Mesothelial cell of epicardium (in vitro differentiated cells): ENCODE measurements around the gene STAMBP. TPM values are rescaled to one million over a fixed set of nuclear protein-coding genes. Genes with fewer than 3 reads are reported as not detected.

Experiments
- DNase-seq, 2 experiments: peaks; one replicate each; pipeline ENCODE4 v3.0.0; 2021; ENCODE audit warnings: low spot score in 2 of 2; ENCODE audit not compliant: unreplicated experiment in 2 of 2
- H3K27ac Mint-ChIP-seq: 2 replicates; pipeline ENCODE4 v1.8.0; 2021; ENCODE audit warnings: mixed read lengths
- H3K27me3 Mint-ChIP-seq: 2 replicates; pipeline ENCODE4 v1.8.0; 2021; ENCODE audit warnings: low read depth, mixed read lengths
- H3K36me3 Mint-ChIP-seq: 2 replicates; pipeline ENCODE4 v1.8.0; 2021; ENCODE audit warnings: mixed read lengths
- H3K4me1 Mint-ChIP-seq: 2 replicates; pipeline ENCODE4 v1.8.0; 2021; ENCODE audit warnings: mixed read lengths
- H3K4me3 Mint-ChIP-seq: 2 replicates; pipeline ENCODE4 v1.8.0; 2021; ENCODE audit warnings: mild to moderate bottlenecking, moderate library complexity, mixed read lengths
- H3K9me3 Mint-ChIP-seq: 2 replicates; pipeline ENCODE4 v1.8.0; 2021; ENCODE audit warnings: mixed read lengths
- CTCF ChIP-seq: fragments of 200-600 bp; sonication (generic); IDR thresholded peaks from one replicate; pipeline ENCODE4 v1.5.0; 2021; ENCODE audit warnings: antibody characterized with exemption; ENCODE audit not compliant: unreplicated experiment
- total RNA-seq: library from RNA; stranded (reverse); gene quantifications from 3 replicates; pipeline ENCODE4 v1.2.1, GENCODE V29; 2021

STAMBP gene
- total RNA-seq, 1 donor from 2014 or later: 33.2 TPM

GRCh38 chr2:73919596-73920228 is 91.0 kb downstream of the STAMBP start:
- TF ChIP-seq CTCF: no peak
- no peak for DNase-seq
- Mint-ChIP-seq H3K9me3 (no peaks in the 10 kb centered on the region), H3K27ac (no peak overlapping the region), H3K27me3 (peaks cover 37% of the 10 kb centered on the region), H3K4me1 (no peaks in the 10 kb centered on the region), H3K4me3 (no peak overlapping the region), H3K36me3 (no peaks in the 10 kb centered on the region)

DNA sequence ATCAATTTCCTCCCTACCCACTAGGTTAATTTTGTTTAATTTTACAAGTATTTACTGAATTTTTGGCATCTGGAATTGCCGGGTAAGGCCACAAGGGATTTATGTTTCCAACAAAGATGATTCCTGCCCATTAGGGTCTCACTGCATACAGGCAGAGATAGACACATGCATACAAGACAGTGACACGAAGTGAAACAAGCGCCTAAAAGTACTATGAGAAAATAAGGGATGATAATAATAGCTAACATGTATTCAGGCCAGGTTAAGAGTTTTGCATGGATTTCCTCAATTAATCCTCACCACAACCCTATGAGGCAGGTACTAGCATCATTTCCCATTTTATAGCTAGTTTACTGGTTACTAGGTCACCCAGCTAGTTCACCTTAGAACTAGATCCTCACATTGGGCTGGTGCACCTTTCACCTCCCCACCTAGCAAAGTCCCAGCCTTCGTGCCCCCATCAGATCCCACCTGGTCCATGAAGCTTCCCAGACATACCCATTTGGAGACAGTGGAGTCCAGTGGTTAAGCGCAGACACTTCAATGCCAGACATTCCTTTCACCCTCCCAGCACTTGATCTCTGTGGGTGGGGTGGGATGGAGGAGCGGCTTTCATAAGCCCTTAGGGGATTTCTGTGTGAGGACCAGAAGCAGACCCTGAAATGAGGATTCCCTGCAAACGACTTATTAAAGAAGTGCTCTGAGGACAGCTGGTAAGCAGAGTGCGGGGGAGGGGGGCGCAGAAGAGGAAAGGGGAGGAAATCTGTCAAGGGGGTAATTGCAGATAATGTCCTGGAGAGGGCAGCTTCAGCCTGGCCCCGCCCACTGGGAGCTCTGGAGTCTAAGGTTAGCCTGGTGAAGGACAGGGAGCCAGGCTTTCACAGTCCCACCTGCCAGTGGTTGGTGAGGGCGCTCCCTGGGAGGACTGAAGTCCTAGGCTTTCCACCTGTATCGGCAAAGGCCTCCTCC is 92.1 kb downstream of the STAMBP start:
- H3K9me3 Mint-ChIP-seq: no peaks in the 10 kb centered on the region

GRCh38 chr2:73921581-73921980 is 92.8 kb downstream of the STAMBP start:
- TF ChIP-seq CTCF: no peak
- Mint-ChIP-seq H3K4me3 (no peak overlapping the region), H3K36me3 (no peaks in the 10 kb centered on the region), H3K4me1 (peaks cover 5% of the 10 kb centered on the region), H3K27me3 (peaks cover 34% of the 10 kb centered on the region), H3K27ac (no peak overlapping the region), H3K9me3 (no peaks in the 10 kb centered on the region)
- DNase-seq: no peak

More for the DNA sequence above, 92.1 kb downstream of the STAMBP start:
- Mint-ChIP-seq H3K27ac (no peak overlapping the region), H3K4me1 (peaks cover under 1% of the 10 kb centered on the region), H3K36me3 (no peaks in the 10 kb centered on the region), H3K4me3 (no peak overlapping the region), H3K27me3 (peaks cover 34% of the 10 kb centered on the region)
- DNase-seq: no peak
- no peak for TF ChIP-seq CTCF

DNA sequence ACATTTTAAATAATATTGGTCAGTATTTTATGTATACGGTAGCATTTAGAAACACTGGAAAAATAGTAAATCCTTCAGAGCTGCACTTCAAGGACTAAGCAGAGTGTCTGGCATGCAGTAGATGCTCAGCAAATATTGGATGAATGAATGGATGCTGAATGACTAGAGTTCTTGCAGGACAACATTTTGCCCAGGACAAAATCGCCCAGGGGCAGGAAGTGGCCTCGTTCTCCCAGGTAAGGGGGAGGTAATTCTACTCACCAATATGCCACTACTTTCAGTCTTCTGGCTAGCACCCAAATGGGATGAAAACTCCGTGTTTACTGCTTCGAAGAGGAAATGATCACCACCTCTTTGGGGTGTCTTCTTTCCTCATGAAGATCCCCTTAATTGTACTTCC is 93.9 kb downstream of the STAMBP start:
- Mint-ChIP-seq H3K4me3 (no peak overlapping the region), H3K9me3 (no peaks in the 10 kb centered on the region), H3K36me3 (no peaks in the 10 kb centered on the region), H3K4me1 (peaks cover 10% of the 10 kb centered on the region), H3K27me3 (peaks cover 34% of the 10 kb centered on the region), H3K27ac (no peak overlapping the region)
- no peak for TF ChIP-seq CTCF
- DNase-seq: no peak

Other genes with a start within 250 kb of the STAMBP start
- gene NAT8, start 186.5 kb upstream of the STAMBP start, total RNA-seq: not detected in 3 replicates
- gene TPRKB, start 91.6 kb upstream of the STAMBP start, total RNA-seq: 30.1 to 35.5 TPM (median 35.0 TPM) in 3 replicates
- 23.0 to 25.5 TPM (median 24.3 TPM) in 3 replicates for gene DUSP11, start 48.9 kb upstream of the STAMBP start, total RNA-seq
- gene C2orf78, start 44.8 kb upstream of the STAMBP start, total RNA-seq: not detected in 3 replicates
- 9.3 to 10.0 TPM (median 9.4 TPM) in 3 replicates for gene ACTG2, start 64.0 kb downstream of the STAMBP start, total RNA-seq
- 66.0 to 69.5 TPM (median 66.8 TPM) in 3 replicates for gene DGUOK, start 97.9 kb downstream of the STAMBP start, total RNA-seq
- gene TET3, start 155.9 kb downstream of the STAMBP start, total RNA-seq: 39.6 to 42.6 TPM (median 41.2 TPM) in 3 replicates